ENCODE data around the gene HDDC2. TPM values are rescaled to one million over a fixed set of nuclear protein-coding genes. Genes with fewer than 3 reads are reported as not detected.

HDDC2 gene
- total and polyA plus RNA-seq, 9 of the 15 experiments (the other 6 are each of a cell fraction or from before 2014, with no cell fraction given), result 194 to 632 (median 294) TPM

DNA sequence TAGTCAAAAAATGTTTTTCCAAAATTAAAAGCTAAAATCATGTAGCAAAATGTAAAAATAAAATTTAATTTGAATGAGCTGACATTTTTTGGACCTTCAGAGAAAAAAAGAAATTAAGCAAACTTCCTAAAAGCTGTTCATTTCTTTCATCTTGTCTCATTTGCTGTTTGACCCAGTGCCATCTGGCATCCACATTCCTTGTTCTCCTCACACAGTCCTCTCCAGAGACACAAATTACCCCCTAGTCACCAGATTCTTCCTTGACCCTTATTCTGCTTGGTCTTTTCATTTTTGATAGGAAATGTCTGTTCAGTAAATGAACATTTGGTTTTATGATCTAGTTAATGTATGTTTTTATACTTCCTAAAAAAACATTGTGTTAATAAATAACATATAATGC, 55.2 kb downstream of the HDDC2 start:
- H3K9me1 ChIP-seq (ENCODE audit: control insufficient read depth, insufficient read depth, low read length), result no peaks in the 10 kb centered on the region
- intact Hi-C loops (cut with micrococcal nuclease) (no loop called here), in situ Hi-C loops (cut with MboI) (no loop called here)

More for the DNA sequence above, 55.2 kb downstream of the HDDC2 start:
- ChIA-PET POLR2A (interaction anchor here (0.6 to 1.2 kb wide), 3 partner anchors 11 to 319 kb away, joined by 3 read pairs; no protein-coding TSS in a partner anchor), CTCF (ENCODE audit: low intra/inter-chr PET ratio) (no interaction called here)
- H3K27me3 ChIP-seq (ENCODE audit: control insufficient read depth in 2 of 2, insufficient read depth in 2 of 2, low read length in 2 of 2), result no peaks in the 10 kb centered on the region
- H3K4me2 ChIP-seq (ENCODE audit: insufficient read depth, low read length), result no peak overlapping the region
- no peak for ATAC-seq
- H4K20me1 ChIP-seq (replicated peaks; ENCODE audit: control insufficient read depth, insufficient read depth, low read length), result no peaks in the 10 kb centered on the region
- no peak for DNase-seq (ENCODE audit: extremely low read depth in 1 of 4, low spot score in 3 of 4)
- peaks cover 14% of the 10 kb centered on the region; the same call in 2 of the 3 replicates for H3K36me3 ChIP-seq (ENCODE audit: control insufficient read depth, insufficient read depth, low read length)
- H3K79me2 ChIP-seq (ENCODE audit: control insufficient read depth, insufficient read depth, low read length), result no peaks in the 10 kb centered on the region; the same call in 2 of the 3 replicates
- BruUV-seq (replicated peaks), result no TSS peak
- no peak overlapping the region for H3K9ac ChIP-seq (ENCODE audit: insufficient read depth in 1 of 2, low read depth in 2 of 2, low read length in 2 of 2)
- H2AFZ ChIP-seq (ENCODE audit: low read depth, low read length), result no peak overlapping the region
- TF ChIP-seq MAZ (CRISPR knock-in tag; conservative IDR thresholded peaks at IDR 0.05 in 1 of 2, IDR thresholded peaks at IDR 0.05 in 1 of 2) (no peak), MXI1 (IDR thresholded peaks at IDR 0.05; ENCODE audit: low read depth, low read length) (no peak), LCOR (CRISPR knock-in tag; IDR thresholded peaks at IDR 0.05) (no peak), ZSCAN29 (IDR thresholded peaks at IDR 0.05) (no peak), SMARCA4 (IDR thresholded peaks at IDR 0.05) (no peak), YBX1 (IDR thresholded peaks at IDR 0.05) (no peak), MEF2D (tag; conservative IDR thresholded peaks at IDR 0.05; ENCODE audit: low read depth) (no peak)
- TF ChIP-seq, protein P1, sequence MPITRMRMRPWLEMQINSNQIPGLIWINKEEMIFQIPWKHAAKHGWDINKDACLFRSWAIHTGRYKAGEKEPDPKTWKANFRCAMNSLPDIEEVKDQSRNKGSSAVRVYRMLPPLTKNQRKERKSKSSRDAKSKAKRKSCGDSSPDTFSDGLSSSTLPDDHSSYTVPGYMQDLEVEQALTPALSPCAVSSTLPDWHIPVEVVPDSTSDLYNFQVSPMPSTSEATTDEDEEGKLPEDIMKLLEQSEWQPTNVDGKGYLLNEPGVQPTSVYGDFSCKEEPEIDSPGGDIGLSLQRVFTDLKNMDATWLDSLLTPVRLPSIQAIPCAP (CRISPR knock-in tag; IDR thresholded peaks at IDR 0.05; ENCODE audit: borderline replicate concordance), result no peak
- TF ChIP-seq, protein P2, sequence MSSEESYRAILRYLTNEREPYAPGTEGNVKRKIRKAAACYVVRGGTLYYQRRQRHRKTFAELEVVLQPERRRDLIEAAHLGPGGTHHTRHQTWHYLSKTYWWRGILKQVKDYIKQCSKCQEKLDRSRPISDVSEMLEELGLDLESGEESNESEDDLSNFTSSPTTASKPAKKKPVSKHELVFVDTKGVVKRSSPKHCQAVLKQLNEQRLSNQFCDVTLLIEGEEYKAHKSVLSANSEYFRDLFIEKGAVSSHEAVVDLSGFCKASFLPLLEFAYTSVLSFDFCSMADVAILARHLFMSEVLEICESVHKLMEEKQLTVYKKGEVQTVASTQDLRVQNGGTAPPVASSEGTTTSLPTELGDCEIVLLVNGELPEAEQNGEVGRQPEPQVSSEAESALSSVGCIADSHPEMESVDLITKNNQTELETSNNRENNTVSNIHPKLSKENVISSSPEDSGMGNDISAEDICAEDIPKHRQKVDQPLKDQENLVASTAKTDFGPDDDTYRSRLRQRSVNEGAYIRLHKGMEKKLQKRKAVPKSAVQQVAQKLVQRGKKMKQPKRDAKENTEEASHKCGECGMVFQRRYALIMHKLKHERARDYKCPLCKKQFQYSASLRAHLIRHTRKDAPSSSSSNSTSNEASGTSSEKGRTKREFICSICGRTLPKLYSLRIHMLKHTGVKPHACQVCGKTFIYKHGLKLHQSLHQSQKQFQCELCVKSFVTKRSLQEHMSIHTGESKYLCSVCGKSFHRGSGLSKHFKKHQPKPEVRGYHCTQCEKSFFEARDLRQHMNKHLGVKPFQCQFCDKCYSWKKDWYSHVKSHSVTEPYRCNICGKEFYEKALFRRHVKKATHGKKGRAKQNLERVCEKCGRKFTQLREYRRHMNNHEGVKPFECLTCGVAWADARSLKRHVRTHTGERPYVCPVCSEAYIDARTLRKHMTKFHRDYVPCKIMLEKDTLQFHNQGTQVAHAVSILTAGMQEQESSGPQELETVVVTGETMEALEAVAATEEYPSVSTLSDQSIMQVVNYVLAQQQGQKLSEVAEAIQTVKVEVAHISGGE (CRISPR knock-in tag; IDR thresholded peaks at IDR 0.05), result no peak
- FAIRE-seq, result no peak
- peaks cover 5 to 13% of the 10 kb centered on the region in 2 experiments; a peak in 4 of 5 replicates for H3K4me1 ChIP-seq (replicated peaks in 1 of 2; ENCODE audit: control insufficient read depth in 2 of 2, insufficient read depth in 2 of 2, low read length in 2 of 2)
- H3K4me3 ChIP-seq, result no peak overlapping the region
- no peaks in the 10 kb centered on the region; the same call in 1 of the 2 replicates for H3K9me3 ChIP-seq (replicated peaks; ENCODE audit: control insufficient read depth, insufficient read depth, low read depth, low read length)
- no peak overlapping the region for H3K27ac ChIP-seq (ENCODE audit: extremely low read depth, low read depth, low read length)
